ENCODE measurements around the gene BCL2L11. TPM values are rescaled to one million over a fixed set of nuclear protein-coding genes. Genes with fewer than 3 reads are reported as not detected.

Gene BCL2L11
- total RNA-seq, 4 donors from 2014 or later, result 4.8 to 18.8 (median 13.7) TPM

- intact Hi-C loops (cut with DNase I; ENCODE audit: low total_unique reads) (no loop called here), in situ Hi-C loops (cut with MboI; ENCODE audit: low sequenced_read_pairs in 4 of 4) (no loop called here)
- Histone ChIP-seq H3K9me3 (no peaks in the 10 kb centered on the region), H3K36me3 (no peaks in the 10 kb centered on the region), H3K4me1 (no peaks in the 10 kb centered on the region), H3K27me3 (no peaks in the 10 kb centered on the region), H3K4me3 (no peak overlapping the region), H3K27ac (no peak overlapping the region)
- TF ChIP-seq, protein P1, sequence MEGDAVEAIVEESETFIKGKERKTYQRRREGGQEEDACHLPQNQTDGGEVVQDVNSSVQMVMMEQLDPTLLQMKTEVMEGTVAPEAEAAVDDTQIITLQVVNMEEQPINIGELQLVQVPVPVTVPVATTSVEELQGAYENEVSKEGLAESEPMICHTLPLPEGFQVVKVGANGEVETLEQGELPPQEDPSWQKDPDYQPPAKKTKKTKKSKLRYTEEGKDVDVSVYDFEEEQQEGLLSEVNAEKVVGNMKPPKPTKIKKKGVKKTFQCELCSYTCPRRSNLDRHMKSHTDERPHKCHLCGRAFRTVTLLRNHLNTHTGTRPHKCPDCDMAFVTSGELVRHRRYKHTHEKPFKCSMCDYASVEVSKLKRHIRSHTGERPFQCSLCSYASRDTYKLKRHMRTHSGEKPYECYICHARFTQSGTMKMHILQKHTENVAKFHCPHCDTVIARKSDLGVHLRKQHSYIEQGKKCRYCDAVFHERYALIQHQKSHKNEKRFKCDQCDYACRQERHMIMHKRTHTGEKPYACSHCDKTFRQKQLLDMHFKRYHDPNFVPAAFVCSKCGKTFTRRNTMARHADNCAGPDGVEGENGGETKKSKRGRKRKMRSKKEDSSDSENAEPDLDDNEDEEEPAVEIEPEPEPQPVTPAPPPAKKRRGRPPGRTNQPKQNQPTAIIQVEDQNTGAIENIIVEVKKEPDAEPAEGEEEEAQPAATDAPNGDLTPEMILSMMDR (IDR thresholded peaks at IDR 0.05 in 4 of 5, conservative IDR thresholded peaks at IDR 0.05 in 1 of 5), result no peak
- TF ChIP-seq POLR2A (IDR thresholded peaks at IDR 0.05), result no peak
- ATAC-seq, result no peak
- DNase-seq, result no peak
Observed at GRCh38 chr2:111202266-111203040, 81.7 kb downstream of the BCL2L11 start.

DNA sequence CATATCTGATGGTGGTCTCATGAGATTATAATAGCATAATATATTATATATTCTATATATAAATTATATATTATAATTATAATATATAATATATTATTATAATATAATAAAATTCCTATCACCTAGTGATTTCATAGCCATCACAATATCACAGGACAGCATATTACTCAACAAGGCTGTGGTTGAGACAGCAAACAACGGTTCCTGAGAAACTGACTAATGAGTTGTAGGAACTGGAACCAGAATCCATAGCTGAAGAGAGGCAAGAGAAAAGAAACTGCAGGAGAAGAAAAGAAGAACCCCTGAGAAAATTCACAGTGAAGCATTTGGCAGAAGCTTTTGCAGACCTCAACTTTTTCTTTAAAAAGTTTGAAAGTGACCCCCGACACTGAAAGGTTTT is 84.0 kb downstream of the BCL2L11 start:
- H3K4me3 ChIP-seq, result no peak overlapping the region
- H3K27ac ChIP-seq, result no peak overlapping the region
- ATAC-seq, result no peak

GRCh38 chr2:111205774-111206173 is 85.1 kb downstream of the BCL2L11 start:
- ATAC-seq (no peak), DNase-seq (no peak)
- in situ Hi-C loops (cut with MboI; ENCODE audit: low sequenced_read_pairs in 4 of 4), result no loop called here
- no peak overlapping the region for H3K4me3 ChIP-seq
- H3K36me3 ChIP-seq, result no peaks in the 10 kb centered on the region
- H3K4me1 ChIP-seq, result no peaks in the 10 kb centered on the region
- H3K27ac ChIP-seq, result no peak overlapping the region
- H3K9me3 ChIP-seq, result no peaks in the 10 kb centered on the region
- no peaks in the 10 kb centered on the region for H3K27me3 ChIP-seq
- intact Hi-C loops (cut with DNase I; ENCODE audit: low total_unique reads), result no loop called here
- TF ChIP-seq, protein P1 (IDR thresholded peaks at IDR 0.05 in 4 of 5, conservative IDR thresholded peaks at IDR 0.05 in 1 of 5), result no peak
- TF ChIP-seq POLR2A (IDR thresholded peaks at IDR 0.05), result no peak

More for the DNA sequence above, 84.0 kb downstream of the BCL2L11 start:
- H3K27me3 ChIP-seq, result no peaks in the 10 kb centered on the region
- TF ChIP-seq, protein P1 (IDR thresholded peaks at IDR 0.05 in 4 of 5, conservative IDR thresholded peaks at IDR 0.05 in 1 of 5), result no peak
- no peak for TF ChIP-seq POLR2A (IDR thresholded peaks at IDR 0.05)
- no peaks in the 10 kb centered on the region for H3K36me3 ChIP-seq
- intact Hi-C loops (cut with DNase I; ENCODE audit: low total_unique reads), result no loop called here
- in situ Hi-C loops (cut with MboI; ENCODE audit: low sequenced_read_pairs in 4 of 4), result no loop called here
- no peaks in the 10 kb centered on the region for H3K4me1 ChIP-seq
- DNase-seq, result no peak
- H3K9me3 ChIP-seq, result no peaks in the 10 kb centered on the region

DNA sequence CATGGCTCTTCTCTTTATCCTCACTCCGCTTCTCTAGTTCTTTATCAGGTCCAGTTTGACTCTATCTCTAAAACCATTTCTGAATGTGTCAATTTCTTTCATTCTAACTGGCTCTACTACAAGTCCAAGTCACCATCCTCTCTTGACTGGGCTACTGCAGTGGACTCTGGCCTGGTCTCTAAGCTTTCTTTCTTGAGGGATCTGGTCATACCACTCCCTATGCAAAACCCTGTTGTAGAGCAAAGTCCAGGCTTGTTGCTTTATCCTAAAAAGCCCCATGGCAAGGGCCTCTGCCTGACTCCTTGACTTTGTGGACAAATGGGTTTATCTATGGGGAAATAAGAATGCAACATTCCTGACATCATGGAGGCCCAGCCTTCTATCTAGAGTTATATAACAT is 87.1 kb downstream of the BCL2L11 start:
- intact Hi-C loops (cut with DNase I; ENCODE audit: low total_unique reads) (no loop called here), in situ Hi-C loops (cut with MboI; ENCODE audit: low sequenced_read_pairs in 4 of 4) (no loop called here)
- Histone ChIP-seq H3K4me1 (no peaks in the 10 kb centered on the region), H3K27me3 (no peaks in the 10 kb centered on the region), H3K4me3 (no peak overlapping the region), H3K36me3 (no peaks in the 10 kb centered on the region), H3K27ac (no peak overlapping the region), H3K9me3 (no peaks in the 10 kb centered on the region)
- TF ChIP-seq, protein P1 (IDR thresholded peaks at IDR 0.05 in 4 of 5, conservative IDR thresholded peaks at IDR 0.05 in 1 of 5), result no peak
- TF ChIP-seq POLR2A (IDR thresholded peaks at IDR 0.05), result no peak
- DNase-seq (no peak), ATAC-seq (no peak)

Measured in gastrocnemius medialis (tissue), 4 donors.